Hepatocyte (in vitro differentiated cells): ENCODE data around the gene AGGF1. TPM values are rescaled to one million over a fixed set of nuclear protein-coding genes. Genes with fewer than 3 reads are reported as not detected.

ENCODE experiments used
- DNase-seq: peaks from one replicate; pipeline ENCODE4 v3.0.0-alpha.2; 2016; ENCODE audit warnings: low spot score
- H2AFZ ChIP-seq: fragments of 200-600 bp; sonication (generic); 2 replicates; pipeline ENCODE4 v1.6.0; 2016; ENCODE audit warnings: antibody characterized with exemption, mild to moderate bottlenecking
- H3K27ac ChIP-seq: fragments of 200-600 bp; sonication (generic); 2 replicates; pipeline ENCODE4 v1.5.1; 2016; ENCODE audit warnings: mild to moderate bottlenecking
- H3K27me3 ChIP-seq: fragments of 200-600 bp; sonication (generic); 2 replicates; pipeline ENCODE4 v1.6.1; 2016
- H3K36me3 ChIP-seq: fragments of 200-600 bp; sonication (generic); replicated peaks from 2 replicates; pipeline ENCODE4 v1.5.1; 2016; ENCODE audit warnings: low read depth; ENCODE audit not compliant: insufficient read depth
- H3K4me1 ChIP-seq: fragments of 200-600 bp; sonication (generic); 2 replicates; pipeline ENCODE4 v1.5.1; 2016; ENCODE audit warnings: mild to moderate bottlenecking, moderate library complexity; ENCODE audit not compliant: insufficient read depth
- H3K4me2 ChIP-seq: fragments of 200-600 bp; sonication (generic); 2 replicates; pipeline ENCODE4 v1.6.0; 2016
- H3K4me3 ChIP-seq: fragments of 200-600 bp; sonication (generic); 2 replicates; pipeline ENCODE4 v1.5.1; 2016; ENCODE audit warnings: mild to moderate bottlenecking
- H3K79me2 ChIP-seq: fragments of 200-600 bp; sonication (generic); 2 replicates; pipeline ENCODE4 v1.6.0; 2017; ENCODE audit warnings: mild to moderate bottlenecking
- H3K9me2 ChIP-seq: fragments of 200-600 bp; sonication (generic); replicated peaks from 2 replicates; pipeline ENCODE4 v1.6.0; 2017; ENCODE audit warnings: mild to moderate bottlenecking; ENCODE audit not compliant: insufficient read depth
- H3K9me3 ChIP-seq: fragments of 200-600 bp; sonication (generic); 2 replicates; pipeline ENCODE4 v1.5.1; 2016; ENCODE audit warnings: low read depth, mild to moderate bottlenecking
- H4K20me1 ChIP-seq: fragments of 200-600 bp; sonication (generic); 2 replicates; pipeline ENCODE4 v1.6.0; 2016; ENCODE audit warnings: mild to moderate bottlenecking; ENCODE audit not compliant: insufficient read depth, poor library complexity, severe bottlenecking
- EZH2 ChIP-seq: fragments of 200-600 bp; sonication (generic); IDR thresholded peaks from 2 replicates; pipeline ENCODE4 v1.6.1; 2016; ENCODE audit warnings: antibody characterized with exemption, mild to moderate bottlenecking, borderline replicate concordance
- EZH2phosphoT487 ChIP-seq: fragments of 200-600 bp; sonication (generic); IDR thresholded peaks from one replicate; pipeline ENCODE4 v1.6.1; 2018; ENCODE audit warnings: antibody characterized with exemption, mild to moderate bottlenecking, low read depth, moderate library complexity; ENCODE audit not compliant: unreplicated experiment, severe bottlenecking
- WGBS: methylation state at CpG from one replicate; pipeline ENCODE4 v1.1.6; 2016; ENCODE audit warnings: low lambda C conversion rate; ENCODE audit errors: missing lambda C conversion rate; 5-methylcytosine and 5-hydroxymethylcytosine counted together
- polyA plus RNA-seq: library from polyadenylated mRNA; unstranded; fragments of >200 nt; fragmentation: Nextera tagmentation; extraction: Ambion mirVana; gene quantifications from 2 replicates; pipeline ENCODE4 v1.2.1, GENCODE V29; 2016
- total RNA-seq: library from RNA; depleted of rRNA; stranded (reverse); fragments of >200 nt; gene quantifications from 2 replicates; pipeline ENCODE4 v1.2.3, GENCODE V29; 2014
- TF ChIP-seq, protein P1 (sequence below): fragments of 200-600 bp; sonication (generic); IDR thresholded peaks from 2 replicates; pipeline ENCODE4 v1.5.1; 2016; ENCODE audit warnings: antibody characterized with exemption, mild to moderate bottlenecking; ENCODE audit not compliant: poor library complexity

The AGGF1 gene
- total and polyA plus RNA-seq, 2 experiments from 2014 or later = 17.3 to 32.0 TPM

DNA sequence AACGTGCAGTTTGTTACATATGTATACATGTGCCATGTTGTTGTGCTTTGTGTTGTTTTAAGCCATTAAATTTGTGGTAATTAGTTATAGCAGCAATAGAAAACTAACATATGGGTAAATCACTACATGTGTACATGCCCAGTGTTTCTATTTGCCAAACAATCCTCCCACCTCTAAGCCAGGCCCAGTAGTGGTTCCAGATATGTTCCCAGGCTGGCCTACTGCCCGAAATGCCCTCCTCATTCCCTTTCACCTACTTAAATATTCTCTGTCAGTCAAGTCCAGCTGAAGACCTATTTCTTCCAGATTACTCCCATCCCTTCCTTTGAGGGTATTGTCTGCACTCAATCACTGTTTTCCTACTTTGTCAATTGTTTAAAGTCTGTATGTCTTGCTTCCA lies 24.1 kb upstream of the AGGF1 start:
- Histone ChIP-seq H2AFZ (no peak overlapping the region), H3K4me2 (no peak overlapping the region), H3K27ac (no peak overlapping the region), H4K20me1 (no peaks in the 10 kb centered on the region), H3K9me2 (no peaks in the 10 kb centered on the region), H3K36me3 (no peaks in the 10 kb centered on the region), H3K27me3 (no peaks in the 10 kb centered on the region), H3K4me1 (no peaks in the 10 kb centered on the region), H3K9me3 (no peaks in the 10 kb centered on the region), H3K4me3 (no peak overlapping the region), H3K79me2 (no peaks in the 10 kb centered on the region)
- no peak for DNase-seq
- TF ChIP-seq EZH2phosphoT487 (no peak), EZH2 (no peak)
- TF ChIP-seq, protein P1, sequence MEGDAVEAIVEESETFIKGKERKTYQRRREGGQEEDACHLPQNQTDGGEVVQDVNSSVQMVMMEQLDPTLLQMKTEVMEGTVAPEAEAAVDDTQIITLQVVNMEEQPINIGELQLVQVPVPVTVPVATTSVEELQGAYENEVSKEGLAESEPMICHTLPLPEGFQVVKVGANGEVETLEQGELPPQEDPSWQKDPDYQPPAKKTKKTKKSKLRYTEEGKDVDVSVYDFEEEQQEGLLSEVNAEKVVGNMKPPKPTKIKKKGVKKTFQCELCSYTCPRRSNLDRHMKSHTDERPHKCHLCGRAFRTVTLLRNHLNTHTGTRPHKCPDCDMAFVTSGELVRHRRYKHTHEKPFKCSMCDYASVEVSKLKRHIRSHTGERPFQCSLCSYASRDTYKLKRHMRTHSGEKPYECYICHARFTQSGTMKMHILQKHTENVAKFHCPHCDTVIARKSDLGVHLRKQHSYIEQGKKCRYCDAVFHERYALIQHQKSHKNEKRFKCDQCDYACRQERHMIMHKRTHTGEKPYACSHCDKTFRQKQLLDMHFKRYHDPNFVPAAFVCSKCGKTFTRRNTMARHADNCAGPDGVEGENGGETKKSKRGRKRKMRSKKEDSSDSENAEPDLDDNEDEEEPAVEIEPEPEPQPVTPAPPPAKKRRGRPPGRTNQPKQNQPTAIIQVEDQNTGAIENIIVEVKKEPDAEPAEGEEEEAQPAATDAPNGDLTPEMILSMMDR = no peak
- WGBS = 91% methylated on average over 2 of the region's 2 CpGs

DNA sequence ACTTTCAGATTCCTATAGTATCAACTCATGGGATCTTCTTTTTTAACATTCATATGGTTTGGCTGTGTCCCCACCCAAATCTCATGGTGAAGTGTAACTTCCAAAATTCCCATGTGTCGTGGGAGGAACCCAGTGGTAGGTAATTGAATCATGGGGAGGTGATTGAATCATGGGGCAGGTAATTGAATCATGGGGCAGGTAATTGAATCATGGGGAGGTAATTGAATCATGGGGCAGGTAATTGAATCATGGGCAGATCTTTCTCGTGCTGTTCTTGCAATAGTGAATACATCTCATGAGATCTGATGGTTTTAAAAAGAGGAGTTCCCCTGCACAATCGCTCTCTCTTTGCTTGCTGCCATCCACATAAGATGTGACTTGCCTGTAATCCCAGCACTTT lies 21.8 kb upstream of the AGGF1 start:
- DNase-seq = no peak
- H3K36me3 ChIP-seq = no peaks in the 10 kb centered on the region
- 86% methylated on average over 2 of the region's 3 CpGs for WGBS
- no peak overlapping the region for H3K4me3 ChIP-seq
- no peaks in the 10 kb centered on the region for H4K20me1 ChIP-seq
- no peaks in the 10 kb centered on the region for H3K9me3 ChIP-seq
- H3K9me2 ChIP-seq = no peaks in the 10 kb centered on the region
- no peaks in the 10 kb centered on the region for H3K79me2 ChIP-seq
- no peak overlapping the region for H2AFZ ChIP-seq
- no peak overlapping the region for H3K4me2 ChIP-seq
- H3K27ac ChIP-seq = no peak overlapping the region
- TF ChIP-seq EZH2 = no peak
- TF ChIP-seq, protein P1 = no peak
- no peak for TF ChIP-seq EZH2phosphoT487
- H3K4me1 ChIP-seq = no peaks in the 10 kb centered on the region
- H3K27me3 ChIP-seq = no peaks in the 10 kb centered on the region

DNA sequence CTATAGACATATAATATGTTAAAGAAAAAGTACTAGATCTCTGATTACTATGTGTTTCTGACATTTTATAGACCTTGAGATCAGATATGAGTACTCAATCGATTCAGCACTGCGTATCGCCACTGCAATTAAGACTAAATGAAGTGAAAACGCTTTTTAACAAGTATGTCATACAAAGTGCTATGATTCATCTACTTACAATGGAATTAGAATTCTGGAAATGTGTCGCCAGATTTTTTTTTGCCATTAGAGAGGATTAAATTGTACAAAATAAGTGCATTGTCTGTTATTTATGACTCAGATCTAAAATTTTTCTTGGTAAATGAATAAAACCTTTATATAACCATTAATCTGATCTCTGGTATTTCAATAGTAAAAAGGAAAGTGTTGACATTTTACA lies 20.0 kb upstream of the AGGF1 start:
- WGBS = 96% methylated on average over 5 of the region's 5 CpGs
- Histone ChIP-seq H3K4me1 (no peaks in the 10 kb centered on the region), H2AFZ (no peak overlapping the region), H3K4me2 (no peak overlapping the region), H4K20me1 (no peaks in the 10 kb centered on the region), H3K36me3 (no peaks in the 10 kb centered on the region), H3K79me2 (no peaks in the 10 kb centered on the region), H3K27me3 (no peaks in the 10 kb centered on the region), H3K9me2 (no peaks in the 10 kb centered on the region), H3K4me3 (no peak overlapping the region), H3K27ac (no peak overlapping the region), H3K9me3 (no peaks in the 10 kb centered on the region)
- TF ChIP-seq, protein P1 = no peak
- no peak for TF ChIP-seq EZH2phosphoT487
- TF ChIP-seq EZH2 = no peak
- no peak for DNase-seq

DNA sequence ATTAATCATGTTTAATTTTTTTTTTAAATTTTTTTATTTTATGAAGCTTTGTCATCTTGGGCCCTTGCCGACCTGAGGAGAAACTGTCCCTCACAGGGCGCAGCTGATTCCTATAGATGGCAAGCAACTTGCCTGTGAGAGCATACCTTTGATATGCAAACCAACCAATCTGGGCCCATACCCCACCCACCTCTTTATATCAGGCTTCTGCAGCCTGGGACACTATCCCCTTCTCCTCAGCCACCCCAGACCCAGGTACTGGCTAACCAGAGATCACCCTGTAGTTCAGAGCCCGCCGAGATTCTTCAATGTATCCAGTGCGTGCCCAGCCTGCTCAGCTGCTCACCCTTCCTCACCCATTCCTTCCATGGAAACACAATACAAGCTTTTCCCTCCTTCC lies 18.7 kb upstream of the AGGF1 start:
- no peaks in the 10 kb centered on the region for H3K27me3 ChIP-seq
- H3K9me3 ChIP-seq = no peaks in the 10 kb centered on the region
- H2AFZ ChIP-seq = no peak overlapping the region
- WGBS = 81% methylated on average over 5 of the region's 5 CpGs
- no peaks in the 10 kb centered on the region for H3K36me3 ChIP-seq
- H3K79me2 ChIP-seq = no peaks in the 10 kb centered on the region
- DNase-seq = no peak
- no peaks in the 10 kb centered on the region for H4K20me1 ChIP-seq
- H3K9me2 ChIP-seq = no peaks in the 10 kb centered on the region
- H3K4me1 ChIP-seq = no peaks in the 10 kb centered on the region
- H3K4me3 ChIP-seq = no peak overlapping the region
- no peak for TF ChIP-seq EZH2
- TF ChIP-seq EZH2phosphoT487 = no peak
- TF ChIP-seq, protein P1 = no peak
- H3K4me2 ChIP-seq = no peak overlapping the region
- no peak overlapping the region for H3K27ac ChIP-seq
